GM12878 (cell line): ENCODE measurements around the gene ALG3. TPM values are rescaled to one million over a fixed set of nuclear protein-coding genes. Genes with fewer than 3 reads are reported as not detected.
A peak's percentile ranks its signal among the peaks of the same experiment; 100 is the strongest.

ENCODE experiments used
- ATAC-seq: fragments of 200-7000 bp; cut with Tn5 transposase; 3 replicates; pipeline ENCODE4 v1.9.1; 2020; ENCODE audit warnings: mild to moderate bottlenecking, moderate library complexity
- BruUV-seq: library from RNA; stranded (reverse); fragments of 400-500 nt; replicated peaks from 2 replicates; lab custom pipeline; 2021; lab: Mats Ljungman, UMichigan
- CTCF ChIA-PET: fragments of 300-600 bp; sonication (Branson Sonifier 250); formaldehyde crosslinking; extraction: SDS; loops from one replicate; lab custom pipeline; 2021; ENCODE audit warnings: inconsistent platforms; lab: Yijun Ruan, JAX
- POLR2A ChIA-PET: fragments of 350-600 bp; formaldehyde crosslinking; extraction: SDS; loops from one replicate; lab custom pipeline; 2021; ENCODE audit warnings: inconsistent platforms; lab: Charles Lee
- RAD21 ChIA-PET: fragments of 300-600 bp; sonication (Branson Sonifier 250); formaldehyde crosslinking; loops from one replicate; lab custom pipeline; 2023; ENCODE audit warnings: antibody characterized with exemption; ENCODE audit not compliant: unreplicated experiment; lab: Charles Lee
- SMC1A ChIA-PET: fragments of 300-600 bp; sonication (Branson Sonifier 250); formaldehyde crosslinking; loops from one replicate; lab custom pipeline; 2023; ENCODE audit not compliant: unreplicated experiment, uncharacterized antibody; lab: Charles Lee
- DNase-seq: peaks from one replicate; pipeline ENCODE4 v3.0.0-alpha.2; 2011; ENCODE audit warnings: low read depth, low spot score
- FAIRE-seq: peaks from 3 replicates; lab custom pipeline; 2011; peaks lifted over from hg19 to GRCh38; lab: Jason Lieb, UNC
- H2AFZ ChIP-seq: 2 replicates; pipeline ENCODE4 v1.6.0; 2011; ENCODE audit warnings: low read depth, low read length, control low read depth; ENCODE audit not compliant: control insufficient read depth
- H3K27ac ChIP-seq: 2 replicates; pipeline ENCODE4 v1.5.1; 2011; ENCODE audit warnings: control low read depth; ENCODE audit not compliant: control insufficient read depth, insufficient read depth
- H3K27me3 ChIP-seq, 2 experiments: replicated peaks in 1 of 2; 2 replicates each; pipeline versions ENCODE4 v1.6.0 to v1.6.1; 2011; ENCODE audit warnings: low read length in 1 of 2; ENCODE audit not compliant: control insufficient read depth in 2 of 2, insufficient read depth in 2 of 2
- H3K36me3 ChIP-seq, 2 experiments: 2 replicates each; pipeline ENCODE4 v1.5.1; 2011; ENCODE audit warnings: low read length in 1 of 2; ENCODE audit not compliant: control insufficient read depth in 2 of 2, insufficient read depth in 2 of 2
- H3K4me1 ChIP-seq: 2 replicates; pipeline ENCODE4 v1.6.1; 2011; ENCODE audit warnings: mild to moderate bottlenecking, low read length, moderate library complexity, mixed read lengths; ENCODE audit not compliant: control insufficient read depth, insufficient read depth
- H3K4me2 ChIP-seq: 2 replicates; pipeline ENCODE4 v1.6.0; 2011; ENCODE audit warnings: control low read depth; ENCODE audit not compliant: control insufficient read depth, insufficient read depth
- H3K4me3 ChIP-seq: fragments of 200-600 bp; sonication (generic); 2 replicates; pipeline ENCODE4 v1.5.1; 2016
- H3K79me2 ChIP-seq: 2 replicates; pipeline ENCODE4 v1.6.0; 2011; ENCODE audit warnings: low read length; ENCODE audit not compliant: control insufficient read depth, insufficient read depth
- H3K9ac ChIP-seq: 2 replicates; pipeline ENCODE4 v1.8.0; 2011; ENCODE audit warnings: low read length, control low read depth, mixed read lengths; ENCODE audit not compliant: control insufficient read depth, insufficient read depth
- H3K9me3 ChIP-seq: replicated peaks from 3 replicates; pipeline ENCODE4 v1.5.1; 2011; ENCODE audit warnings: mild to moderate bottlenecking, low read length; ENCODE audit not compliant: control insufficient read depth, insufficient read depth
- H4K20me1 ChIP-seq: 2 replicates; pipeline ENCODE4 v1.6.0; 2011; ENCODE audit not compliant: control insufficient read depth, insufficient read depth
- SUZ12 ChIP-seq: fragments of 200-600 bp; sonication (generic); IDR thresholded peaks from one replicate; pipeline ENCODE4 v1.6.1; 2018; ENCODE audit warnings: antibody characterized with exemption, mild to moderate bottlenecking; ENCODE audit not compliant: unreplicated experiment
- ZBTB11 ChIP-seq: fragments of 450-650 bp; formaldehyde crosslinking; IDR thresholded peaks from 2 replicates; pipeline ENCODE4 v1.5.0; 2022; ENCODE audit warnings: mild to moderate bottlenecking, missing genetic modification characterization
- WGBS: methylation state at CpG from one replicate; pipeline ENCODE4 v1.1.6; 2016; ENCODE audit warnings: low lambda C conversion rate; ENCODE audit not compliant: insufficient replicate concordance, insufficient coverage; ENCODE audit errors: missing lambda C conversion rate; 5-methylcytosine and 5-hydroxymethylcytosine counted together
- in situ Hi-C: fragments of 300-500 bp; cut with MboI; formaldehyde crosslinking; loops from 9 replicates; pipeline ENCODE4 v1.14.3; 2018; ENCODE audit warnings: mixed read lengths
- intact Hi-C: fragments of 100-400 bp; cut with micrococcal nuclease; formaldehyde crosslinking; loops from one replicate; pipeline ENCODE4 v1.14.2; 2022; ENCODE audit not compliant: unreplicated experiment
- polyA plus RNA-seq, 11 experiments: library from polyadenylated mRNA; depleted of rRNA in 4 of 11; unstranded in 6 of 11; stranded (reverse) in 5 of 11; fragments of >200 nt; fragmentation: Nextera tagmentation in 4 of 11; fragmentation: Illumina TruSeq in 1 of 11; extraction: Ambion mirVana in 4 of 11; extraction: Trizol in 1 of 11; gene quantifications; 1 replicate in 1 of 11; 2 replicates in 10 of 11; pipeline versions ENCODE4 v1.2.1 to v1.2.3, GENCODE V29; 2011 to 2016; ENCODE audit warnings: inconsistent platforms in 2 of 11, missing spikeins in 2 of 11, low read depth in 1 of 11
- total RNA-seq, 4 experiments: library from RNA; depleted of rRNA in 3 of 4; stranded (reverse); fragments of >200 nt in 3 of 4; fragmentation: Illumina TruSeq in 1 of 4; extraction: Trizol in 1 of 4; gene quantifications; 2 replicates each; pipeline versions ENCODE4 v1.2.1 to v1.2.3, GENCODE V29; 2013 to 2021

The ALG3 gene
- total and polyA plus RNA-seq, 10 of the 15 experiments (the other 5 are each of a cell fraction or from before 2014, with no cell fraction given) = 13.6 to 84.7 (median 39.4) TPM

GRCh38 chr3:184230603-184231528, 17.9 kb downstream of the ALG3 start:
- Histone ChIP-seq H3K79me2 (no peaks in the 10 kb centered on the region), H3K4me2 (no peak overlapping the region), H4K20me1 (no peaks in the 10 kb centered on the region), H3K27me3 (peaks cover 16 to 18% of the 10 kb centered on the region in 2 experiments), H3K36me3 (no peaks in the 10 kb centered on the region), H3K9me3 (no peaks in the 10 kb centered on the region), H3K9ac (no peak overlapping the region), H3K4me1 (no peaks in the 10 kb centered on the region), H3K27ac (no peak overlapping the region), H2AFZ (no peak overlapping the region), H3K4me3 (no peak overlapping the region)
- no peak for FAIRE-seq
- POLR2A ChIA-PET = interaction anchor here (0.7 kb wide), 1 partner anchor 46 kb away, joined by 5 read pairs; no protein-coding TSS in a partner anchor
- in situ Hi-C loops (no loop called here), intact Hi-C loops (no loop called here)
- CTCF ChIA-PET = no interaction called here
- RAD21 ChIA-PET = interaction anchor here (1.0 kb wide), 1 partner anchor 10 kb away, joined by 4 read pairs; no protein-coding TSS in a partner anchor
- ATAC-seq = no peak
- no TSS peak for BruUV-seq
- WGBS = 11% methylated on average over 53 of the region's 79 CpGs
- DNase-seq = no peak
- TF ChIP-seq SUZ12 (peak; percentile 86), ZBTB11 (CRISPR knock-in tag) (no peak)
- SMC1A ChIA-PET = no interaction called here
